ENCODE results near the gene ACIN1. TPM values are rescaled to one million over a fixed set of nuclear protein-coding genes. Genes with fewer than 3 reads are reported as not detected.

The ACIN1 gene
- total and polyA plus RNA-seq, 2 of the 13 experiments (the other 11 are each of a cell fraction or from before 2014, with no cell fraction given) = 165 to 183 TPM

DNA sequence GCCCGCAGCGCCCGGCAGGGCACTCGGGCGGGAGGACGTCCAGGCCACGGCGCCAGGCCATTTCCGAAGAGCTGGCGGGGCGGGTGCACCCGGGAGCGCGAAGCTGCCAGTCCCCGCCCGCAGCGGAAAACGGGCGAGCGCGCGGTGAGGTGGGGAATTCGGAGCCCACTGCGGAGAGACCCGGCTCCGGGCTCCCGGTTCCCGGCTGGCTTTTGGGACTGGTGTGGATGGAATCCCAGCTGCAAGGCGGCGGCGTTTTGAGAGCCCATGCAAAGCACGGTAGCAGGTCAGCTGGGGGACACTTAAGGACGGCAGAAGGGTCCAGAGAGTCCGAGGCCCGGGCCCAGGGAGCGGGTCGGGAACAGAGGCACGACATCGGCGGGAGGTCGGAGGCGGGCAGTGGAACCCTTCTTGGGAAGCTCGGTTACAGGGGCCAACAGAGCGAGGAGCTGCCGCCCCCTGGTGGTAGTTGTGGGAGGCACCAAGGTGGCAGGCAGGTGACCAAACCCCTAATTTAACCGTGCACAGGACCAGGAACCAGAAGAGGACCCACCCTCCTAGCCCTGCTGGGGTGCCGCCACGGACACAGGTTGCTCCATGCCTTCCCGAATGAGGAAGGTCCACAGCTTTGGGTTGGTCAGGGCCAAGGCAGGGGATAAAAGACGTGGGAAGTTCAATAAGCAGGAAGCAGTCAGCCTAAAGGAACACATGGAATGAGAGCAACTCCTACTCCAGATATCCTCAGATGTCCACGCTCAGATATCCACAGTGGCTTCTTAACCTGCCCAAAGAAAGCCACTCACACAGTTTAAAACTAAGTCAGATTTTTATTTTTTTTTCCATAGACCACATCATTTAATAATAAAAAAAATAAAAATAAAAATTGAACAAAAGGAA lies 36.9 kb downstream of the ACIN1 start (continued):
- TF ChIP-seq, protein P1, sequence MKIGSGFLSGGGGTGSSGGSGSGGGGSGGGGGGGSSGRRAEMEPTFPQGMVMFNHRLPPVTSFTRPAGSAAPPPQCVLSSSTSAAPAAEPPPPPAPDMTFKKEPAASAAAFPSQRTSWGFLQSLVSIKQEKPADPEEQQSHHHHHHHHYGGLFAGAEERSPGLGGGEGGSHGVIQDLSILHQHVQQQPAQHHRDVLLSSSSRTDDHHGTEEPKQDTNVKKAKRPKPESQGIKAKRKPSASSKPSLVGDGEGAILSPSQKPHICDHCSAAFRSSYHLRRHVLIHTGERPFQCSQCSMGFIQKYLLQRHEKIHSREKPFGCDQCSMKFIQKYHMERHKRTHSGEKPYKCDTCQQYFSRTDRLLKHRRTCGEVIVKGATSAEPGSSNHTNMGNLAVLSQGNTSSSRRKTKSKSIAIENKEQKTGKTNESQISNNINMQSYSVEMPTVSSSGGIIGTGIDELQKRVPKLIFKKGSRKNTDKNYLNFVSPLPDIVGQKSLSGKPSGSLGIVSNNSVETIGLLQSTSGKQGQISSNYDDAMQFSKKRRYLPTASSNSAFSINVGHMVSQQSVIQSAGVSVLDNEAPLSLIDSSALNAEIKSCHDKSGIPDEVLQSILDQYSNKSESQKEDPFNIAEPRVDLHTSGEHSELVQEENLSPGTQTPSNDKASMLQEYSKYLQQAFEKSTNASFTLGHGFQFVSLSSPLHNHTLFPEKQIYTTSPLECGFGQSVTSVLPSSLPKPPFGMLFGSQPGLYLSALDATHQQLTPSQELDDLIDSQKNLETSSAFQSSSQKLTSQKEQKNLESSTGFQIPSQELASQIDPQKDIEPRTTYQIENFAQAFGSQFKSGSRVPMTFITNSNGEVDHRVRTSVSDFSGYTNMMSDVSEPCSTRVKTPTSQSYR (CRISPR knock-in tag; IDR thresholded peaks at IDR 0.05; ENCODE audit: borderline replicate concordance) = no peak
- no peak for TF ChIP-seq ZNF33B (CRISPR knock-in tag; IDR thresholded peaks at IDR 0.05)
- TF ChIP-seq FOXC1 (CRISPR knock-in tag; IDR thresholded peaks at IDR 0.05; ENCODE audit: borderline replicate concordance) = peak; percentile 95
- TF ChIP-seq ZNF264 (CRISPR knock-in tag; IDR thresholded peaks at IDR 0.05) = no peak
- TF ChIP-seq ZNF451 (CRISPR knock-in tag; IDR thresholded peaks at IDR 0.05) = peak; percentile 86
- TF ChIP-seq, protein P2, sequence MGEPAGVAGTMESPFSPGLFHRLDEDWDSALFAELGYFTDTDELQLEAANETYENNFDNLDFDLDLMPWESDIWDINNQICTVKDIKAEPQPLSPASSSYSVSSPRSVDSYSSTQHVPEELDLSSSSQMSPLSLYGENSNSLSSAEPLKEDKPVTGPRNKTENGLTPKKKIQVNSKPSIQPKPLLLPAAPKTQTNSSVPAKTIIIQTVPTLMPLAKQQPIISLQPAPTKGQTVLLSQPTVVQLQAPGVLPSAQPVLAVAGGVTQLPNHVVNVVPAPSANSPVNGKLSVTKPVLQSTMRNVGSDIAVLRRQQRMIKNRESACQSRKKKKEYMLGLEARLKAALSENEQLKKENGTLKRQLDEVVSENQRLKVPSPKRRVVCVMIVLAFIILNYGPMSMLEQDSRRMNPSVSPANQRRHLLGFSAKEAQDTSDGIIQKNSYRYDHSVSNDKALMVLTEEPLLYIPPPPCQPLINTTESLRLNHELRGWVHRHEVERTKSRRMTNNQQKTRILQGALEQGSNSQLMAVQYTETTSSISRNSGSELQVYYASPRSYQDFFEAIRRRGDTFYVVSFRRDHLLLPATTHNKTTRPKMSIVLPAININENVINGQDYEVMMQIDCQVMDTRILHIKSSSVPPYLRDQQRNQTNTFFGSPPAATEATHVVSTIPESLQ (CRISPR knock-in tag; conservative IDR thresholded peaks at IDR 0.05) = no peak; the same call in 1 of the 2 replicates
- TF ChIP-seq PAF1 (CRISPR knock-in tag; IDR thresholded peaks at IDR 0.05) = peak; percentile 95
- TF ChIP-seq, protein P3, sequence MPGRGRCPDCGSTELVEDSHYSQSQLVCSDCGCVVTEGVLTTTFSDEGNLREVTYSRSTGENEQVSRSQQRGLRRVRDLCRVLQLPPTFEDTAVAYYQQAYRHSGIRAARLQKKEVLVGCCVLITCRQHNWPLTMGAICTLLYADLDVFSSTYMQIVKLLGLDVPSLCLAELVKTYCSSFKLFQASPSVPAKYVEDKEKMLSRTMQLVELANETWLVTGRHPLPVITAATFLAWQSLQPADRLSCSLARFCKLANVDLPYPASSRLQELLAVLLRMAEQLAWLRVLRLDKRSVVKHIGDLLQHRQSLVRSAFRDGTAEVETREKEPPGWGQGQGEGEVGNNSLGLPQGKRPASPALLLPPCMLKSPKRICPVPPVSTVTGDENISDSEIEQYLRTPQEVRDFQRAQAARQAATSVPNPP (CRISPR knock-in tag; IDR thresholded peaks at IDR 0.05) = peak; percentile 45; the same call in 1 of the 2 replicates
- peak; percentile 99 for TF ChIP-seq ZNF550 (CRISPR knock-in tag; IDR thresholded peaks at IDR 0.05; ENCODE audit: borderline replicate concordance)
- TF ChIP-seq, protein P4, sequence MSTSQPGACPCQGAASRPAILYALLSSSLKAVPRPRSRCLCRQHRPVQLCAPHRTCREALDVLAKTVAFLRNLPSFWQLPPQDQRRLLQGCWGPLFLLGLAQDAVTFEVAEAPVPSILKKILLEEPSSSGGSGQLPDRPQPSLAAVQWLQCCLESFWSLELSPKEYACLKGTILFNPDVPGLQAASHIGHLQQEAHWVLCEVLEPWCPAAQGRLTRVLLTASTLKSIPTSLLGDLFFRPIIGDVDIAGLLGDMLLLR (CRISPR knock-in tag; IDR thresholded peaks at IDR 0.05) = peak; percentile 59
- TF ChIP-seq, protein P5, sequence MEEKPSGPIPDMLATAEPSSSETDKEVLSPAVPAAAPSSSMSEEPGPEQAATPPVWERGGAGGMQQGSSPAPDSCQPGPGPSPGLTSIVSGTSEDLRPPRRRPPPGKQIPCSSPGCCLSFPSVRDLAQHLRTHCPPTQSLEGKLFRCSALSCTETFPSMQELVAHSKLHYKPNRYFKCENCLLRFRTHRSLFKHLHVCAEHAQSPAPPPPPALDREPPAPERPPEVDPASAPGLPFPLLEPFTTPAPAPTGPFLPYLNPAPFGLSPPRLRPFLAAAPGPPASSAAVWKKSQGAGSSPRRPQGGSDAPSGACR (CRISPR knock-in tag; IDR thresholded peaks at IDR 0.05) = no peak; the same call in 1 of the 2 replicates
- peak; percentile 65; the same call in 1 of the 2 replicates for TF ChIP-seq BRD4 (CRISPR knock-in tag; IDR thresholded peaks at IDR 0.05)
- 0 out of 2 replicates have a peak, but pooled peaks have one; percentile 60 for TF ChIP-seq SP140L (CRISPR knock-in tag; IDR thresholded peaks at IDR 0.05; ENCODE audit: borderline replicate concordance)
- TF ChIP-seq, protein P6, sequence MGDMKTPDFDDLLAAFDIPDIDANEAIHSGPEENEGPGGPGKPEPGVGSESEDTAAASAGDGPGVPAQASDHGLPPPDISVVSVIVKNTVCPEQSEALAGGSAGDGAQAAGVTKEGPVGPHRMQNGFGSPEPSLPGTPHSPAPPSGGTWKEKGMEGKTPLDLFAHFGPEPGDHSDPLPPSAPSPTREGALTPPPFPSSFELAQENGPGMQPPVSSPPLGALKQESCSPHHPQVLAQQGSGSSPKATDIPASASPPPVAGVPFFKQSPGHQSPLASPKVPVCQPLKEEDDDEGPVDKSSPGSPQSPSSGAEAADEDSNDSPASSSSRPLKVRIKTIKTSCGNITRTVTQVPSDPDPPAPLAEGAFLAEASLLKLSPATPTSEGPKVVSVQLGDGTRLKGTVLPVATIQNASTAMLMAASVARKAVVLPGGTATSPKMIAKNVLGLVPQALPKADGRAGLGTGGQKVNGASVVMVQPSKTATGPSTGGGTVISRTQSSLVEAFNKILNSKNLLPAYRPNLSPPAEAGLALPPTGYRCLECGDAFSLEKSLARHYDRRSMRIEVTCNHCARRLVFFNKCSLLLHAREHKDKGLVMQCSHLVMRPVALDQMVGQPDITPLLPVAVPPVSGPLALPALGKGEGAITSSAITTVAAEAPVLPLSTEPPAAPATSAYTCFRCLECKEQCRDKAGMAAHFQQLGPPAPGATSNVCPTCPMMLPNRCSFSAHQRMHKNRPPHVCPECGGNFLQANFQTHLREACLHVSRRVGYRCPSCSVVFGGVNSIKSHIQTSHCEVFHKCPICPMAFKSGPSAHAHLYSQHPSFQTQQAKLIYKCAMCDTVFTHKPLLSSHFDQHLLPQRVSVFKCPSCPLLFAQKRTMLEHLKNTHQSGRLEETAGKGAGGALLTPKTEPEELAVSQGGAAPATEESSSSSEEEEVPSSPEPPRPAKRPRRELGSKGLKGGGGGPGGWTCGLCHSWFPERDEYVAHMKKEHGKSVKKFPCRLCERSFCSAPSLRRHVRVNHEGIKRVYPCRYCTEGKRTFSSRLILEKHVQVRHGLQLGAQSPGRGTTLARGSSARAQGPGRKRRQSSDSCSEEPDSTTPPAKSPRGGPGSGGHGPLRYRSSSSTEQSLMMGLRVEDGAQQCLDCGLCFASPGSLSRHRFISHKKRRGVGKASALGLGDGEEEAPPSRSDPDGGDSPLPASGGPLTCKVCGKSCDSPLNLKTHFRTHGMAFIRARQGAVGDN (CRISPR knock-in tag; IDR thresholded peaks at IDR 0.05) = peak; percentile 89
- no peak for TF ChIP-seq ZNF670 (CRISPR knock-in tag; IDR thresholded peaks at IDR 0.05; ENCODE audit: borderline replicate concordance)

All from HepG2 (cell line).